ENCODE data around the gene MMAB.

DNA sequence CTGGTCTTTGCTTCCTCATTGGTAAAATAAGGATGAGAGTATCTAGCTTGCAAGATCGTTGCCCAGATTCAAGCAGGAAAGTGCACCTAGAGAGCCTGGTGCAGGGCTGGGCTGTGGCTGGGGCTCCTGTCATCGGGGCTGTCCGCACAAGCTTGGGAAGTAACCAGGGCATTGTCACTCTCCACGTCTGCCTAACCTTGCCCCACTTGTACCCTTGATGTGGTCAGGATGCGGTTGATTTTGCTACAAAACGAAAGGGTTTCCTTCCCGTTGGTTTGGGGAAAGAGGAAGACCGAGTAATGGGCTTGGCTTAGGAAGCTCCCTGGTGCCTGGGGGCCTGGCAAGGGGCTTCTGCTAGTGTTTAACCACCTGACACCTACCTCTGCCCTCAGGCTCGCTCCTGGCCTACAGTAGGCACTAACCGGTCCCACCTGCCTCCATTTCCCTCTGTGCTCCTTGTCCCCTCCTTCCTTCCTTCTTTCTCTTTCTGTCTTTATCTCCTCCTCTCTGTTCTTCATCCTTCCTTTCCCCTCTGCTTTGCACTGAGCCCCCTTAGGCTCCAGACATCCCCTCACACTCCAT, 22.1 kb upstream of the MMAB start:
- TF ChIP-seq CTCF (IDR thresholded peaks at IDR 0.05; ENCODE audit: low read depth, low read length) (no peak), EZH2phosphoT487 (IDR thresholded peaks at IDR 0.05; ENCODE audit: low read depth) (no peak)

Data from OCI-LY3 (cell line).